HepG2 (cell line): ENCODE results near the gene DDAH1. TPM values are rescaled to one million over a fixed set of nuclear protein-coding genes. Genes with fewer than 3 reads are reported as not detected.

Source experiments
- EEA1 ChIP-seq: sonication (generic); formaldehyde crosslinking; IDR thresholded peaks from 2 replicates; pipeline ENCODE4 v1.5.1; 2020; ENCODE audit warnings: mild to moderate bottlenecking, missing genetic modification reagents, borderline replicate concordance
- EHMT2 ChIP-seq: fragments of 200-600 bp; sonication (generic); IDR thresholded peaks from 2 replicates; pipeline ENCODE4 v1.7.0; 2017; ENCODE audit warnings: antibody characterized with exemption, low read depth, low read length, borderline replicate concordance
- ELF1 ChIP-seq: sonication (generic); formaldehyde crosslinking; IDR thresholded peaks from 2 replicates; pipeline ENCODE4 v1.4.0; 2020; ENCODE audit warnings: missing genetic modification reagents
- KLF15 ChIP-seq: sonication (generic); formaldehyde crosslinking; IDR thresholded peaks from 2 replicates; pipeline ENCODE4 v1.8.1; 2023; ENCODE audit warnings: borderline replicate concordance, mild to moderate bottlenecking, inconsistent platforms, missing genetic modification reagents, mixed read lengths
- NFIC ChIP-seq: IDR thresholded peaks from 2 replicates; pipeline ENCODE4 v1.6.1; 2012; ENCODE audit warnings: mild to moderate bottlenecking, low read length, inconsistent platforms
- NR2F2 ChIP-seq: IDR thresholded peaks from 2 replicates; pipeline ENCODE4 v1.6.1; 2012; ENCODE audit warnings: low read depth, inconsistent platforms, borderline replicate concordance
- SRSF4 ChIP-seq: fragments of 200-400 bp; formaldehyde crosslinking; IDR thresholded peaks from one replicate; pipeline ENCODE4 v1.6.1; 2018; ENCODE audit warnings: mild to moderate bottlenecking, low read depth, low read length, moderate library complexity; ENCODE audit not compliant: poor library complexity, severe bottlenecking
- TEAD2 ChIP-seq: sonication (generic); formaldehyde crosslinking; IDR thresholded peaks from 2 replicates; pipeline ENCODE4 v1.9.0; 2021; ENCODE audit warnings: missing genetic modification reagents
- U2AF1 ChIP-seq: fragments of 200-400 bp; formaldehyde crosslinking; optimal IDR thresholded peaks from 2 replicates; pipeline ENCODE3; 2017; ENCODE audit warnings: mild to moderate bottlenecking, low read depth, low read length
- ZBTB38 ChIP-seq: sonication (generic); formaldehyde crosslinking; IDR thresholded peaks from 2 replicates; pipeline ENCODE4 v1.5.1; 2020; ENCODE audit warnings: mild to moderate bottlenecking, missing genetic modification reagents
- ZBTB8A ChIP-seq: sonication (generic); formaldehyde crosslinking; IDR thresholded peaks from 2 replicates; pipeline ENCODE4 v1.4.0; 2020; ENCODE audit warnings: mild to moderate bottlenecking, low read depth, missing genetic modification reagents, borderline replicate concordance
- ZNF383 ChIP-seq: sonication (generic); formaldehyde crosslinking; IDR thresholded peaks from 2 replicates; pipeline ENCODE4 v1.4.0; 2020; ENCODE audit warnings: missing genetic modification reagents, mild to moderate bottlenecking, borderline replicate concordance
- ZNF557 ChIP-seq: sonication (generic); formaldehyde crosslinking; IDR thresholded peaks from 2 replicates; pipeline ENCODE4 v1.4.0; 2020; ENCODE audit warnings: missing genetic modification reagents
- ZNF703 ChIP-seq: sonication (generic); formaldehyde crosslinking; IDR thresholded peaks from 2 replicates; pipeline ENCODE4 v1.5.1; 2020; ENCODE audit warnings: missing genetic modification reagents, mild to moderate bottlenecking, moderate library complexity, borderline replicate concordance
- polyA plus RNA-seq, 8 experiments: library from polyadenylated mRNA; depleted of rRNA in 3 of 8; stranded (reverse) in 7 of 8; unstranded in 1 of 8; fragments of >200 nt; fragmentation: Illumina TruSeq in 4 of 8; extraction: Trizol in 4 of 8; gene quantifications; 2 replicates each; pipeline versions ENCODE4 v1.2.1 to v1.2.3, GENCODE V29; 2011 to 2016; ENCODE audit warnings: low read depth in 4 of 8, missing spikeins in 1 of 8, mixed read lengths in 1 of 8; ENCODE audit not compliant: insufficient read depth in 1 of 8
- total RNA-seq, 5 experiments: library from RNA; depleted of rRNA; stranded (reverse); fragments of >200 nt; fragmentation: Illumina TruSeq; extraction: Trizol; gene quantifications; 2 replicates each; pipeline ENCODE4 v1.2.3, GENCODE V29; 2016; ENCODE audit warnings: low read depth in 1 of 5
- TF ChIP-seq, protein P1 (sequence below): sonication (generic); formaldehyde crosslinking; IDR thresholded peaks from 2 replicates; pipeline ENCODE4 v1.5.0; 2020; ENCODE audit warnings: mild to moderate bottlenecking, missing genetic modification reagents, moderate library complexity
- TF ChIP-seq, protein P2 (sequence below): sonication (generic); formaldehyde crosslinking; conservative IDR thresholded peaks from 2 replicates; pipeline ENCODE4 v1.4.0; 2020; ENCODE audit warnings: missing genetic modification reagents
- TF ChIP-seq, protein P3 (sequence below): sonication (generic); formaldehyde crosslinking; IDR thresholded peaks from 2 replicates; pipeline ENCODE4 v1.9.0; 2022; ENCODE audit warnings: missing genetic modification reagents, mild to moderate bottlenecking, borderline replicate concordance
- TF ChIP-seq, protein P4 (sequence below): sonication (generic); formaldehyde crosslinking; IDR thresholded peaks from 2 replicates; pipeline ENCODE4 v1.5.1; 2020; ENCODE audit warnings: mild to moderate bottlenecking, missing genetic modification reagents

The DDAH1 gene
- total and polyA plus RNA-seq, 2 of the 13 experiments (the other 11 are each of a cell fraction or from before 2014, with no cell fraction given), result 39.7 to 64.4 TPM

DNA sequence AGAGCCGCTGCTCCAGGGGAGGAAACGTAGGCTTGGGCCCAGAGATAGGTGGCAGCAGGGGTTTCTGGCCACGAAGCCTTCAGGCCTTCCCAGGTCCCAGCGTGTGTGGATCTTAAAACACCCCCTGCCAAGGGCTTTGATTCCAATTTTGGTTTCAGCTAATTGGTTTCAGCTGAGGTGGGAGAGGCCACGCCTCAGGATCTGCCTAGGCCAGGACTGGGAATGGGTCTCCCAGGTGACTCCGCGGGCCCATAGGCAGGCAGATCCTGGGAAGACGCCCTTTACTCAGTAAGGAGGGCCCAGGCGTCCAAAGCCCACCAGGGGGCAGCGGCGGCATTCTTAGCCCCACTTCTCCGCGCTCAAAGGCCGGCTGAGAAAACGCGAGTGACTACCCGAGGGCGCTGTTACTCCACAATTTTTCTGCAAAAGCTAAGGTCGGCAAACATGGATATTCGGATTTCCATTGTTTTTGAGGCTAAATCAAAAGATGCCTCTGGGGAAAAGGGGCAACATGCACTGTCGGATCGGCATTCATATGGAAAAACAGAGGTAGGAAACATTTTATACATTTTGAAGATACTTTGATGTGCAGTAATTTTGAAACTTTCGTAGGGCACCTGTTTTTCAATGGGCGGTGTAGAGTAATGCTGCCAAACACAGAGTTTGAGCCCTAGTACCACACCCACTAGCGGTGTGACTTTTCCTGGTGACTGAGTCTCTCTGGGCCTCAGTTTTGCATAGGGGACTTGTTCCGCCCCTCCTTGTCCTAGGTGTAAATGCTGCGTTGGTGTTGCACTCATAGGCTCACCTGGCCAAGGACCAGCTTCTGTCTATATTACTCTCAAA is 156.7 kb downstream of the DDAH1 start (continued):
- TF ChIP-seq ZNF383 (no peak), EEA1 (no peak), ELF1 (CRISPR knock-in tag) (no peak), ZBTB38 (CRISPR knock-in tag) (no peak), ZNF703 (CRISPR knock-in tag) (no peak), SRSF4 (no peak), TEAD2 (CRISPR knock-in tag) (no peak), EHMT2 (no peak), ZNF557 (CRISPR knock-in tag) (no peak), KLF15 (no peak), NFIC (no peak), ZBTB8A (CRISPR knock-in tag) (no peak), NR2F2 (no peak), U2AF1 (no peak)
- TF ChIP-seq, protein P1, sequence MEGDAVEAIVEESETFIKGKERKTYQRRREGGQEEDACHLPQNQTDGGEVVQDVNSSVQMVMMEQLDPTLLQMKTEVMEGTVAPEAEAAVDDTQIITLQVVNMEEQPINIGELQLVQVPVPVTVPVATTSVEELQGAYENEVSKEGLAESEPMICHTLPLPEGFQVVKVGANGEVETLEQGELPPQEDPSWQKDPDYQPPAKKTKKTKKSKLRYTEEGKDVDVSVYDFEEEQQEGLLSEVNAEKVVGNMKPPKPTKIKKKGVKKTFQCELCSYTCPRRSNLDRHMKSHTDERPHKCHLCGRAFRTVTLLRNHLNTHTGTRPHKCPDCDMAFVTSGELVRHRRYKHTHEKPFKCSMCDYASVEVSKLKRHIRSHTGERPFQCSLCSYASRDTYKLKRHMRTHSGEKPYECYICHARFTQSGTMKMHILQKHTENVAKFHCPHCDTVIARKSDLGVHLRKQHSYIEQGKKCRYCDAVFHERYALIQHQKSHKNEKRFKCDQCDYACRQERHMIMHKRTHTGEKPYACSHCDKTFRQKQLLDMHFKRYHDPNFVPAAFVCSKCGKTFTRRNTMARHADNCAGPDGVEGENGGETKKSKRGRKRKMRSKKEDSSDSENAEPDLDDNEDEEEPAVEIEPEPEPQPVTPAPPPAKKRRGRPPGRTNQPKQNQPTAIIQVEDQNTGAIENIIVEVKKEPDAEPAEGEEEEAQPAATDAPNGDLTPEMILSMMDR, result peak; percentile 98
- TF ChIP-seq, protein P2, sequence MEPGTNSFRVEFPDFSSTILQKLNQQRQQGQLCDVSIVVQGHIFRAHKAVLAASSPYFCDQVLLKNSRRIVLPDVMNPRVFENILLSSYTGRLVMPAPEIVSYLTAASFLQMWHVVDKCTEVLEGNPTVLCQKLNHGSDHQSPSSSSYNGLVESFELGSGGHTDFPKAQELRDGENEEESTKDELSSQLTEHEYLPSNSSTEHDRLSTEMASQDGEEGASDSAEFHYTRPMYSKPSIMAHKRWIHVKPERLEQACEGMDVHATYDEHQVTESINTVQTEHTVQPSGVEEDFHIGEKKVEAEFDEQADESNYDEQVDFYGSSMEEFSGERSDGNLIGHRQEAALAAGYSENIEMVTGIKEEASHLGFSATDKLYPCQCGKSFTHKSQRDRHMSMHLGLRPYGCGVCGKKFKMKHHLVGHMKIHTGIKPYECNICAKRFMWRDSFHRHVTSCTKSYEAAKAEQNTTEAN (CRISPR knock-in tag), result no peak
- TF ChIP-seq, protein P3, sequence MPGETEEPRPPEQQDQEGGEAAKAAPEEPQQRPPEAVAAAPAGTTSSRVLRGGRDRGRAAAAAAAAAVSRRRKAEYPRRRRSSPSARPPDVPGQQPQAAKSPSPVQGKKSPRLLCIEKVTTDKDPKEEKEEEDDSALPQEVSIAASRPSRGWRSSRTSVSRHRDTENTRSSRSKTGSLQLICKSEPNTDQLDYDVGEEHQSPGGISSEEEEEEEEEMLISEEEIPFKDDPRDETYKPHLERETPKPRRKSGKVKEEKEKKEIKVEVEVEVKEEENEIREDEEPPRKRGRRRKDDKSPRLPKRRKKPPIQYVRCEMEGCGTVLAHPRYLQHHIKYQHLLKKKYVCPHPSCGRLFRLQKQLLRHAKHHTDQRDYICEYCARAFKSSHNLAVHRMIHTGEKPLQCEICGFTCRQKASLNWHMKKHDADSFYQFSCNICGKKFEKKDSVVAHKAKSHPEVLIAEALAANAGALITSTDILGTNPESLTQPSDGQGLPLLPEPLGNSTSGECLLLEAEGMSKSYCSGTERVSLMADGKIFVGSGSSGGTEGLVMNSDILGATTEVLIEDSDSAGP, result peak; percentile 63; the same call in 1 of the 2 replicates
- TF ChIP-seq, protein P4, sequence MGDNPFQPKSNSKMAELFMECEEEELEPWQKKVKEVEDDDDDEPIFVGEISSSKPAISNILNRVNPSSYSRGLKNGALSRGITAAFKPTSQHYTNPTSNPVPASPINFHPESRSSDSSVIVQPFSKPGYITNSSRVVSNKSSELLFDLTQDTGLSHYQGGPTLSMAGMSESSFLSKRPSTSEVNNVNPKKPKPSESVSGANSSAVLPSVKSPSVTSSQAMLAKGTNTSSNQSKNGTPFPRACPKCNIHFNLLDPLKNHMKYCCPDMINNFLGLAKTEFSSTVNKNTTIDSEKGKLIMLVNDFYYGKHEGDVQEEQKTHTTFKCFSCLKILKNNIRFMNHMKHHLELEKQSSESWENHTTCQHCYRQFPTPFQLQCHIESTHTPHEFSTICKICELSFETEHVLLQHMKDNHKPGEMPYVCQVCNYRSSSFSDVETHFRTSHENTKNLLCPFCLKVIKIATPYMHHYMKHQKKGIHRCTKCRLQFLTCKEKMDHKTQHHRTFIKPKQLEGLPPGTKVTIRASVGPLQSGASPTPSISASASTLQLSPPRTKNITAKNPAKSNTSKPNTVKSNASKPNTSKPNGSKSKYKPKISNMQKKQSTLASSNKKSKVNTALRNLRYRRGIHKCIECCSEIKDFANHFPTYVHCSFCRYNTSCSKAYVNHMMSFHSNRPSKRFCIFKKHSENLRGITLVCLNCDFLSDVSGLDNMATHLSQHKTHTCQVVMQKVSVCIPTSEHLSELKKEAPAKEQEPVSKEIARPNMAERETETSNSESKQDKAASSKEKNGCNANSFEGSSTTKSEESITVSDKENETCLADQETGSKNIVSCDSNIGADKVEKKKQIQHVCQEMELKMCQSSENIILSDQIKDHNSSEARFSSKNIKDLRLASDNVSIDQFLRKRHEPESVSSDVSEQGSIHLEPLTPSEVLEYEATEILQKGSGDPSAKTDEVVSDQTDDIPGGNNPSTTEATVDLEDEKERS (CRISPR knock-in tag), result no peak
